GM12892 (cell line): Measurements from ENCODE around the gene ETHE1.
"Not testable (repeated sequence)": the region's sequence is repeated elsewhere in the genome, so short reads cannot be mapped to it uniquely, and the experiment has no call there.

Experiments
- DNase-seq: peaks from one replicate; pipeline ENCODE4 v3.0.0; 2011; ENCODE audit not compliant: insufficient read length
- FAIRE-seq: peaks from 2 replicates; lab custom pipeline; 2011; peaks lifted over from hg19 to GRCh38; lab: Jason Lieb, UNC
- POLR2A ChIP-seq: IDR thresholded peaks from 2 replicates; pipeline ENCODE4 v1.6.1; 2011; ENCODE audit warnings: low read depth, low read length, control low read depth
- POLR2AphosphoS5 ChIP-seq: IDR thresholded peaks from 2 replicates; pipeline ENCODE4 v1.6.1; 2011; ENCODE audit warnings: low read depth, low read length, control low read depth
- TAF1 ChIP-seq: IDR thresholded peaks from 2 replicates; pipeline ENCODE4 v1.6.1; 2011; ENCODE audit warnings: low read depth, mild to moderate bottlenecking, control low read depth, low read length, borderline replicate concordance

Gene ETHE1

GRCh38 chr19:43562698-43563241, 35.8 kb upstream of the ETHE1 start:
- TF ChIP-seq POLR2A (no peak), TAF1 (no peak), POLR2AphosphoS5 (no peak; the same call in 1 of the 2 replicates)
- no peak for DNase-seq

DNA sequence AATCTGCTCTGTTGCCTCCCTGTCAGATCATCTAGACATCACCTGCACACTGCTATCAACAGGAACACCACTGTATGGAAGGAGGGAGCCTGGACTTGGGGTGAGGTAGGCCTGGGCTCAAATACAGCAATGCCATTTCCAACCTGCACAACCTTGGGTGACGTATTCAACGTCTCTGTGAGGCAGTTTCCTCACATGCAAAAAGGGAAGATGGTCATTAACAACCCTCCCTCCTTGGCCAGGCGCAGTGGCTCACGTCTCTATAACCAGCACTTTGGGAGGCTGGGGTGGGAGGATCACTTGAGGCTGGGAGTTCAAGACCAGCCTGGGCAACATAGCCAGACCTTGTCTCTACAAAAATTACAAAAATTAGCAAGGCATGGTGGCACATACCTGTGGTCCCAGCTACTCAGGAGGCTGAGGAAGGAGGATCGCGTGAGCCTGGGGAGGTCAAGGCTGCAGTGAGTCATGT, 35.3 kb upstream of the ETHE1 start:
- DNase-seq (no peak), FAIRE-seq (no peak)
- TF ChIP-seq TAF1 (no peak), POLR2A (no peak), POLR2AphosphoS5 (no peak)

More at GRCh38 chr19:43562698-43563241, 35.8 kb upstream of the ETHE1 start:
- peak; percentile 88 for FAIRE-seq

- FAIRE-seq (no peak), DNase-seq (no peak)
- TF ChIP-seq POLR2A (no peak), POLR2AphosphoS5 (no peak), TAF1 (no peak)
Observed at GRCh38 chr19:43561139-43561970, 34.4 kb upstream of the ETHE1 start.

- FAIRE-seq (no peak), DNase-seq (no peak)
- TF ChIP-seq POLR2A (no peak), TAF1 (no peak), POLR2AphosphoS5 (no peak)
Observed at GRCh38 chr19:43560687-43561086, 33.7 kb upstream of the ETHE1 start.

DNA sequence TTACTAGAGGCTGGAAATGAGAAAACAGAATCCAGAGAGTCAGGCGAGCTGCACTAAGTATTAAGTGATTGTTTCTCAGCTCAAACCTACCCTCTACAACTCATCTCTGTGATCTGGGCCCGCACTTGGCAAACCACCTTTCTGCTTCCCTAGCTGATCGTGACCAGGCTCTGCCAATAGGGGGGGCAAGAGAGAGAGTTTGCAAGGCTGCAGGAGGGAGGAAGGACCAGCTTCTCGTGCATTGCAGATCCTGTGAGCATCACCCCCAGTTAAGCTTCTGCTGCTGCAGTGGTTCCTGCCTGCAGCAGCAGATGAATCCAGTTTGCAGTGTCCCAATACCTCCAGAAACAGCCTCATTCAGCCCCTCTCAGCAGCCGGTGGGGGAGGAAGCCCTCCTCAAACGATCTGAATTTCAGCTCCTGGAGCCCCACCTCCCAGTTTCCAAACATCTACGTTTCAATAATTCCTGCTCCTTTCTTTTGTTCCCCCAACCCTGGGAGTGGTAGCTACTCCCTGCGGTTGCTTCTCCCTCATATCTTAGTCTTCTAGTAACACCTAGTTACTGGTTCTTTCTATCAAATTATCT, 28.3 kb upstream of the ETHE1 start:
- TF ChIP-seq TAF1 (no peak), POLR2AphosphoS5 (no peak), POLR2A (no peak)
- FAIRE-seq (peak; percentile 72), DNase-seq (peak; percentile 68)

GRCh38 chr19:43554317-43554895, 27.4 kb upstream of the ETHE1 start:
- no peak for TF ChIP-seq TAF1
- TF ChIP-seq POLR2A, result no peak
- no peak for TF ChIP-seq POLR2AphosphoS5
- FAIRE-seq (no peak), DNase-seq (no peak)

- no peak for FAIRE-seq
- DNase-seq, result no peak
- TF ChIP-seq POLR2A, result no peak
- TF ChIP-seq TAF1, result no peak
Observed at GRCh38 chr19:43553656-43554055, 26.7 kb upstream of the ETHE1 start.

DNA sequence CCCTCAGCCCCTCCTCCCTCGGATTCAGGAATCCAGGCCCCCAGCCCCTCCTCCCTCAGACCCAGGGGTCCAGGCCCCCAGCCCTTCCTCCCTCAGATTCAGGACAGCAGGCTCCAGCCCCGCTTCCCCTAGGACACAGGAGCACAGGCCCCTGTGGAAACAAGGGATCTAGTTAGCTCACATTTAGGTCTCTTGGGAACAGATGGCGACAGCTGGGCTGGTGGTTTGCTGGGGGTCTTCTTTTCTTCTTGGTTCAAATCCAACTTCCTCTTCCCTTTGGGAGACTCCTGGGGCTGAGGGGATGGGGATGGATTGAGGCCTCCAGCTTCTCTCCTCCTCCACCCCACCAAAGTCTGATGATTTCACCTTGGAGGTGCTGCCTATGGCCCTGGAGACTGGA, 25.6 kb upstream of the ETHE1 start:
- no peak for FAIRE-seq
- DNase-seq, result no peak
- no peak for TF ChIP-seq POLR2AphosphoS5
- no peak for TF ChIP-seq TAF1
- no peak for TF ChIP-seq POLR2A

GRCh38 chr19:43552198-43552450, 25.1 kb upstream of the ETHE1 start:
- no peak for FAIRE-seq
- no peak for DNase-seq
- no peak for TF ChIP-seq POLR2A
- TF ChIP-seq POLR2AphosphoS5, result no peak
- no peak for TF ChIP-seq TAF1

GRCh38 chr19:43551399-43552197, 24.6 kb upstream of the ETHE1 start:
- no peak for TF ChIP-seq POLR2AphosphoS5
- TF ChIP-seq POLR2A, result no peak
- no peak for TF ChIP-seq TAF1
- DNase-seq (no peak), FAIRE-seq (no peak)

GRCh38 chr19:43548706-43549105, 21.7 kb upstream of the ETHE1 start:
- TF ChIP-seq POLR2AphosphoS5, result no peak
- TF ChIP-seq TAF1, result no peak
- no peak for TF ChIP-seq POLR2A
- DNase-seq (no peak), FAIRE-seq (no peak)

- not testable (repeated sequence) for DNase-seq, FAIRE-seq
Observed at GRCh38 chr19:43547926-43548325, 20.9 kb upstream of the ETHE1 start.
